OCI-LY3 (cell line): ENCODE results near the gene PDE4D.

Experiments used
- CTCF ChIP-seq: fragments of 200-600, 300-600 bp; sonication (generic); IDR thresholded peaks from 2 replicates; pipeline ENCODE4 v1.5.1; 2014; ENCODE audit warnings: antibody characterized with exemption, low read length, low read depth
- EZH2phosphoT487 ChIP-seq: fragments of 200-600 bp; shearing (Covaris generic); IDR thresholded peaks from 2 replicates; pipeline ENCODE4 v1.6.1; 2018; ENCODE audit warnings: antibody characterized with exemption, mixed run types, low read depth

- no peak for TF ChIP-seq CTCF
- no peak for TF ChIP-seq EZH2phosphoT487
These were observed 925.8 kb downstream of the PDE4D start for GRCh38 chr5:58967597-58968281.
